GM19023 (cell line): Measurements from ENCODE around the gene TMX4.
A peak's percentile ranks its signal among the peaks of the same experiment; 100 is the strongest.
"Not testable (repeated sequence)": the region's sequence is repeated elsewhere in the genome, so short reads cannot be mapped to it uniquely, and the experiment has no call there.

Experiments used
- ATAC-seq: cut with Tn5 transposase; IDR thresholded peaks from one replicate; pipeline ENCODE4 v1.9.1; 2021; ENCODE audit warnings: mild to moderate bottlenecking, moderate library complexity; ENCODE audit not compliant: unreplicated experiment

Gene TMX4

GRCh38 chr20:7971536-7972280 is 47.9 kb downstream of the TMX4 start:
- ATAC-seq = no peak

- ATAC-seq = no peak
These were observed 52.2 kb downstream of the TMX4 start for GRCh38 chr20:7967199-7967844.

GRCh38 chr20:7966176-7966575 is 53.4 kb downstream of the TMX4 start:
- ATAC-seq = no peak

- ATAC-seq = no peak
These were observed 60.1 kb downstream of the TMX4 start for GRCh38 chr20:7959484-7959883.

GRCh38 chr20:7956561-7956960 is 63.0 kb downstream of the TMX4 start:
- ATAC-seq = not testable (repeated sequence)

GRCh38 chr20:7950387-7950786 is 69.2 kb downstream of the TMX4 start:
- ATAC-seq = no peak

- ATAC-seq = no peak
These were observed 75.7 kb downstream of the TMX4 start for GRCh38 chr20:7943891-7944290.

- ATAC-seq = no peak
These were observed 79.2 kb downstream of the TMX4 start, which contains the start of gene HAO1 for GRCh38 chr20:7940341-7940740. Gene HAO1, minus strand, starts transcription at chr20:7940458. Its CDS starts 36 bp downstream, at chr20:7940422.

- ATAC-seq = no peak
These were observed 79.9 kb downstream of the TMX4 start for GRCh38 chr20:7939663-7940062.

GRCh38 chr20:7938058-7938457 is 81.5 kb downstream of the TMX4 start:
- no peak for ATAC-seq

GRCh38 chr20:7937328-7937727 is 82.2 kb downstream of the TMX4 start:
- no peak for ATAC-seq

GRCh38 chr20:7935027-7935551 is 84.5 kb downstream of the TMX4 start:
- peak; percentile 58 for ATAC-seq

GRCh38 chr20:7933346-7933745 is 86.2 kb downstream of the TMX4 start:
- ATAC-seq = no peak

GRCh38 chr20:7930343-7930742 is 89.2 kb downstream of the TMX4 start:
- ATAC-seq = no peak
